Measurements from ENCODE around the gene GATAD2B.

DNA sequence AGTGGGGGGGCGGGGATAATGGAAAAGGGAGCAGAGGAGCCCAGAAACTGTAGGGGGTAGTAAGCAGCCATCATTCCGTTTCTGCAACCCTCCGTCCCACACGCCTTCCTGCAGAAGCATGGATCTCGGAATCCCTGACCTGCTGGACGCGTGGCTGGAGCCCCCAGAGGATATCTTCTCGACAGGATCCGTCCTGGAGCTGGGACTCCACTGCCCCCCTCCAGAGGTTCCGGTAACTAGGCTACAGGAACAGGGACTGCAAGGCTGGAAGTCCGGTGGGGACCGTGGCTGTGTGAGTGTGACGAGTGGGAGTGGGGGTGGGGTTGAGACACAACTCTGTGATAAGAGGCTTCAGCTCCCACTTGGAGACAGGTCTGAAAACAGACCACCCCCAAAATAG lies 45.6 kb upstream of the GATAD2B start:
- no peak for TF ChIP-seq CTCF (IDR thresholded peaks at IDR 0.05)
- no peak for TF ChIP-seq POLR2A (IDR thresholded peaks at IDR 0.05)
